WTC11 (cell line): Measurements from ENCODE around the gene SNAPC4. TPM values are rescaled to one million over a fixed set of nuclear protein-coding genes. Genes with fewer than 3 reads are reported as not detected.

Experiments
- ATAC-seq: fragments of 200-7000 bp; cut with Tn5 transposase; 2 replicates; pipeline ENCODE4 v1.10.0; 2021; ENCODE audit warnings: mild to moderate bottlenecking, moderate library complexity
- CTCF ChIA-PET: fragments of 300-600 bp; sonication (Branson Sonifier 250); formaldehyde crosslinking; loops from one replicate; lab custom pipeline; 2021; ENCODE audit warnings: antibody characterized with exemption; lab: Charles Lee
- POLR2A ChIA-PET: fragments of 350-600 bp; sonication (Branson Sonifier 250); formaldehyde crosslinking; loops from one replicate; lab custom pipeline; 2021; ENCODE audit warnings: antibody characterized with exemption; lab: Charles Lee
- DNase-seq: peaks from one replicate; pipeline ENCODE4 v3.0.0; 2021; ENCODE audit warnings: low spot score
- H3K27ac Mint-ChIP-seq: 2 replicates; pipeline ENCODE4 v1.8.0; 2021; ENCODE audit warnings: mixed read lengths
- H3K27me3 Mint-ChIP-seq: 2 replicates; pipeline ENCODE4 v1.8.0; 2021; ENCODE audit warnings: low read depth, mild to moderate bottlenecking, moderate library complexity, mixed read lengths
- H3K36me3 Mint-ChIP-seq: 2 replicates; pipeline ENCODE4 v1.8.0; 2021; ENCODE audit warnings: mixed read lengths
- H3K4me1 Mint-ChIP-seq: 2 replicates; pipeline ENCODE4 v1.8.0; 2022; ENCODE audit warnings: mixed read lengths
- H3K4me3 Mint-ChIP-seq: 2 replicates; pipeline ENCODE4 v1.8.0; 2021; ENCODE audit warnings: mild to moderate bottlenecking, moderate library complexity, mixed read lengths
- H3K9me3 Mint-ChIP-seq: 2 replicates; pipeline ENCODE4 v1.8.0; 2021; ENCODE audit warnings: mixed read lengths
- CBFB ChIP-seq: sonication (generic); formaldehyde crosslinking; IDR thresholded peaks from 2 replicates; pipeline ENCODE4 v1.8.1; 2022; ENCODE audit warnings: mild to moderate bottlenecking, low read depth, missing genetic modification reagents
- E2F4 ChIP-seq: sonication (generic); formaldehyde crosslinking; IDR thresholded peaks from 2 replicates; pipeline ENCODE4 v1.8.1; 2022; ENCODE audit warnings: low read depth, mild to moderate bottlenecking, moderate library complexity, missing genetic modification reagents, borderline replicate concordance
- FOXJ3 ChIP-seq: sonication (generic); formaldehyde crosslinking; IDR thresholded peaks from 2 replicates; pipeline ENCODE4 v1.9.0; 2021; ENCODE audit warnings: missing genetic modification reagents, mild to moderate bottlenecking, borderline replicate concordance
- FOXP1 ChIP-seq: sonication (generic); formaldehyde crosslinking; IDR thresholded peaks from 2 replicates; pipeline ENCODE4 v1.8.0; 2022; ENCODE audit warnings: missing genetic modification reagents, mild to moderate bottlenecking, moderate library complexity, borderline replicate concordance
- JAZF1 ChIP-seq: fragments of 250-450 bp; sonication (Bioruptor Pico); IDR thresholded peaks from 2 replicates; pipeline ENCODE4 v1.9.0; 2021; ENCODE audit warnings: moderate library complexity, mild to moderate bottlenecking, inconsistent platforms
- RORB ChIP-seq: fragments of 250-450 bp; sonication (Bioruptor Pico); IDR thresholded peaks from 2 replicates; pipeline ENCODE4 v1.9.0; 2021; ENCODE audit warnings: mild to moderate bottlenecking
- ZBTB43 ChIP-seq: sonication (generic); formaldehyde crosslinking; IDR thresholded peaks from 2 replicates; pipeline ENCODE4 v1.8.1; 2023; ENCODE audit warnings: mild to moderate bottlenecking, missing genetic modification reagents
- ZNF138 ChIP-seq: sonication (generic); formaldehyde crosslinking; conservative IDR thresholded peaks from 2 replicates; pipeline ENCODE4 v1.8.1; 2022; ENCODE audit warnings: mild to moderate bottlenecking, moderate library complexity, missing genetic modification reagents
- ZNF232 ChIP-seq: sonication (generic); formaldehyde crosslinking; IDR thresholded peaks from 2 replicates; pipeline ENCODE4 v1.8.0; 2022; ENCODE audit warnings: mild to moderate bottlenecking, missing genetic modification reagents
- ZNF317 ChIP-seq: sonication (generic); formaldehyde crosslinking; IDR thresholded peaks from 2 replicates; pipeline ENCODE4 v1.8.1; 2023; ENCODE audit warnings: low read depth, mild to moderate bottlenecking, moderate library complexity, missing genetic modification reagents, borderline replicate concordance
- ZNF396 ChIP-seq: fragments of 250-450 bp; sonication (Bioruptor Pico); IDR thresholded peaks from 2 replicates; pipeline ENCODE4 v1.8.0; 2021; ENCODE audit warnings: mild to moderate bottlenecking, moderate library complexity, borderline replicate concordance
- total RNA-seq: library from RNA; stranded (reverse); gene quantifications from 3 replicates; pipeline ENCODE4 v1.2.3, GENCODE V29; 2021
- TF ChIP-seq, protein P1 (sequence below): sonication (generic); formaldehyde crosslinking; IDR thresholded peaks from 2 replicates; pipeline ENCODE4 v1.8.0; 2022; ENCODE audit warnings: mild to moderate bottlenecking, missing genetic modification reagents
- TF ChIP-seq, protein P2 (sequence below): fragments of 250-450 bp; sonication (Bioruptor Pico); IDR thresholded peaks from 2 replicates; pipeline ENCODE4 v1.9.0; 2021; ENCODE audit warnings: mild to moderate bottlenecking
- TF ChIP-seq, protein P3 (sequence below): fragments of 250-450 bp; sonication (Bioruptor Pico); conservative IDR thresholded peaks from 2 replicates; pipeline ENCODE4 v1.9.0; 2021; ENCODE audit warnings: mild to moderate bottlenecking

SNAPC4 gene
- total RNA-seq, 1 experiment from 2014 or later: 22.8 TPM

DNA sequence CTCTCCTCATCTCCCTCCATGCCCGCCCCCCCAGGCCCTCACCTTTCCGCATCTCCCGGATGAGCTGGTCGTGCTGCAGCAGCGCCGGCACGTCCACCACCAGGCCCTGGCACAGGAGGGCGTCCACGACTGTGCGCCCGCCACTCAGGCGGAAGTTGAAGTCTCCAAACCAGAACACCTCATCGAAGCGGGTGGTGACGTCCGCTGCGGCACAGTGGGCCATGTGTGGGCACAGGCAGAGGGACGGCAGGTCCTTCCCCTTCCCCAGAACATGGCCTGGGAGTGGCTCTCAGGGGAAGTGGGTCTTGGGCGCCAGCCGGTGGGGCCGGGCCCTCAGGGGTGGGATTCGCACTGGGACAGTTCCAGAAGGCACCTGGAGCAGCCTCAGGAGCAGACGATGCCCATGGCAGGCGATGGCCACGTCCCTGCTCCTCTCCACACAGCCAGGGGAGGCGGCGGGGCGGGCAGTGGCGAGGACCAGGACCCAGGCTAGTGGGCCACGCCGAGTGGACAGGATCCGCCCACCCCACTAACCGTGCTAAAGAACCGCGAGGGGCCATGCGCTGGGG lies 31.9 kb upstream of the SNAPC4 start (continued):
- TF ChIP-seq, protein P1, sequence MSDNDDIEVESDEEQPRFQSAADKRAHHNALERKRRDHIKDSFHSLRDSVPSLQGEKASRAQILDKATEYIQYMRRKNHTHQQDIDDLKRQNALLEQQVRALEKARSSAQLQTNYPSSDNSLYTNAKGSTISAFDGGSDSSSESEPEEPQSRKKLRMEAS (CRISPR knock-in tag): no peak
- TF ChIP-seq, all 79 proteins: peak for 0

- Mint-ChIP-seq H3K27ac (no peak overlapping the region), H3K27me3 (no peaks in the 10 kb centered on the region), H3K9me3 (no peaks in the 10 kb centered on the region), H3K4me3 (no peak overlapping the region), H3K36me3 (no peaks in the 10 kb centered on the region), H3K4me1 (no peaks in the 10 kb centered on the region)
- no peak for DNase-seq
- no peak for ATAC-seq
- no peak for TF ChIP-seq ZNF317
- no peak for TF ChIP-seq JAZF1 (CRISPR knock-in tag)
- no peak for TF ChIP-seq E2F4 (CRISPR knock-in tag)
- no peak for TF ChIP-seq RORB (CRISPR knock-in tag)
- no peak for TF ChIP-seq ZNF396 (CRISPR knock-in tag)
- TF ChIP-seq CBFB (CRISPR knock-in tag): no peak
- TF ChIP-seq ZNF138: no peak
- TF ChIP-seq FOXJ3 (CRISPR knock-in tag): no peak
- no peak for TF ChIP-seq ZNF232 (CRISPR knock-in tag)
- TF ChIP-seq, protein P2, sequence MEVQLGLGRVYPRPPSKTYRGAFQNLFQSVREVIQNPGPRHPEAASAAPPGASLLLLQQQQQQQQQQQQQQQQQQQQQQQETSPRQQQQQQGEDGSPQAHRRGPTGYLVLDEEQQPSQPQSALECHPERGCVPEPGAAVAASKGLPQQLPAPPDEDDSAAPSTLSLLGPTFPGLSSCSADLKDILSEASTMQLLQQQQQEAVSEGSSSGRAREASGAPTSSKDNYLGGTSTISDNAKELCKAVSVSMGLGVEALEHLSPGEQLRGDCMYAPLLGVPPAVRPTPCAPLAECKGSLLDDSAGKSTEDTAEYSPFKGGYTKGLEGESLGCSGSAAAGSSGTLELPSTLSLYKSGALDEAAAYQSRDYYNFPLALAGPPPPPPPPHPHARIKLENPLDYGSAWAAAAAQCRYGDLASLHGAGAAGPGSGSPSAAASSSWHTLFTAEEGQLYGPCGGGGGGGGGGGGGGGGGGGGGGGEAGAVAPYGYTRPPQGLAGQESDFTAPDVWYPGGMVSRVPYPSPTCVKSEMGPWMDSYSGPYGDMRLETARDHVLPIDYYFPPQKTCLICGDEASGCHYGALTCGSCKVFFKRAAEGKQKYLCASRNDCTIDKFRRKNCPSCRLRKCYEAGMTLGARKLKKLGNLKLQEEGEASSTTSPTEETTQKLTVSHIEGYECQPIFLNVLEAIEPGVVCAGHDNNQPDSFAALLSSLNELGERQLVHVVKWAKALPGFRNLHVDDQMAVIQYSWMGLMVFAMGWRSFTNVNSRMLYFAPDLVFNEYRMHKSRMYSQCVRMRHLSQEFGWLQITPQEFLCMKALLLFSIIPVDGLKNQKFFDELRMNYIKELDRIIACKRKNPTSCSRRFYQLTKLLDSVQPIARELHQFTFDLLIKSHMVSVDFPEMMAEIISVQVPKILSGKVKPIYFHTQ (CRISPR knock-in tag): no peak
- TF ChIP-seq FOXP1 (CRISPR knock-in tag): no peak
- TF ChIP-seq, protein P3, sequence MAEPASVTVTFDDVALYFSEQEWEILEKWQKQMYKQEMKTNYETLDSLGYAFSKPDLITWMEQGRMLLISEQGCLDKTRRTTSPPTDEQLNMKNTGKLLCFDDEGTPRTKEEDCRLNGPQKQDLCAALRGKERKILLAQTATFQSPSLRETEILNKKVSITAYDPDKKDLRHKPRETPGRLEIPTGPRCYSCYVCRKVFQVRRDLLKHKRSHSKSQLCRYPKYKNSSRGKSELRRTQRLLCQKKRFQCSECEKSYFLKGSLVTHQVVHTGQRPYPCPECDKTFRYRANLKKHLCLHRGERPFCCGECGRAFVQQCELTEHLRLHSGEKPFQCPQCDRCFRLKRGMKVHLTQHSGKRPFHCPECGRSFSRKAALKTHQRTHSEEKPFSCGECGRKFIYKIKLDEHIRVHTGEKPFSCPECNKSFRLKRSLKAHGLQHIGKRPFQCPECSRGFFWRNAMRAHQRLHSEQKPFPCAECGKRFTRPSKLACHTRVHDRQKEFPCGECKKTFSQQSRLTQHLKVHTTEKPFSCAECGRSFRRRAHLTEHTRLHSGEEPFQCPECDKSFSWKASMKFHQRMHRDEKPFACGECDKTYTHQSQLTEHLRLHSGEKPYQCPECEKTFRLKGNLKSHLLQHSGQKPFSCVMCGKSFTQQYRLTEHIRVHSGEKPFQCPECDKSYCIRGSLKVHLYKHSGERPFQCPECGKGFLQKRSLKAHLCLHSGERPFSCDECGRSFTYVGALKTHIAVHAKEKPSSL (CRISPR knock-in tag): no peak
- TF ChIP-seq ZBTB43 (CRISPR knock-in tag): no peak
- ChIA-PET CTCF (interaction anchor here (1.0 to 1.3 kb wide), 4 partner anchors 8 to 213 kb away, joined by 3 to 5 read pairs (median 3); no protein-coding TSS in a partner anchor), POLR2A (no interaction called here)
These were observed 30.7 kb upstream of the SNAPC4 start for GRCh38 chr9:136430588-136431234.
